ENCODE results near the gene CCNL1. TPM values are rescaled to one million over a fixed set of nuclear protein-coding genes. Genes with fewer than 3 reads are reported as not detected.

CCNL1 gene
- polyA plus RNA-seq, 1 donor (not counting 4 experiments of a cell fraction or from before 2014, with no cell fraction given) = 136 TPM

- Histone ChIP-seq H3K9ac (ENCODE audit: control insufficient read depth, extremely low read depth, insufficient read depth, low read length) (no peak overlapping the region), H3K36me3 (ENCODE audit: control insufficient read depth in 2 of 2, extremely low read depth in 1 of 2, insufficient read depth in 2 of 2, low read length in 2 of 2) (no peaks in the 10 kb centered on the region), H4K20me1 (ENCODE audit: control insufficient read depth, extremely low read depth, insufficient read depth, low read length) (no peaks in the 10 kb centered on the region), H3K79me2 (ENCODE audit: control insufficient read depth, insufficient read depth, low read length) (no peaks in the 10 kb centered on the region), H3K9me1 (ENCODE audit: control insufficient read depth, extremely low read depth, insufficient read depth, low read length) (no peaks in the 10 kb centered on the region), H3K27ac (ENCODE audit: control insufficient read depth, insufficient read depth, low read length) (peak overlapping the region; percentile 100), H3K4me3 (ENCODE audit: control insufficient read depth in 2 of 3, extremely low read depth in 1 of 3, insufficient read depth in 2 of 3, low read depth in 1 of 3, low read length in 3 of 3) (no peak overlapping the region), H3K4me1 (ENCODE audit: control insufficient read depth, extremely low read depth, insufficient read depth, low read length) (peaks cover 77% of the 10 kb centered on the region), H2AFZ (ENCODE audit: control insufficient read depth, low read length) (no peak overlapping the region), H3K9me3 (ENCODE audit: control insufficient read depth, low read depth, low read length) (no peaks in the 10 kb centered on the region), H3K4me2 (ENCODE audit: control insufficient read depth, extremely low read depth, insufficient read depth, low read depth, low read length) (no peak overlapping the region), H3K27me3 (ENCODE audit: control insufficient read depth, extremely low read depth, insufficient read depth, low read length) (no peaks in the 10 kb centered on the region)
- FAIRE-seq (no peak), DNase-seq (ENCODE audit: low read depth, low spot score) (no peak)
- TF ChIP-seq EZH2 (IDR thresholded peaks at IDR 0.05; ENCODE audit: low read length) (no peak), CTCF (optimal IDR thresholded peaks at IDR 0.05 in 1 of 3, IDR thresholded peaks at IDR 0.05 in 1 of 3, conservative IDR thresholded peaks at IDR 0.05 in 1 of 3; ENCODE audit: extremely low read depth in 1 of 3, insufficient read depth in 2 of 3, low read length in 3 of 3) (no peak)
- dilution Hi-C loops (cut with MboI; ENCODE audit: extremely low pct_ligation_motif_present, low sequenced_read_pairs) = no loop called here
Observed at GRCh38 chr3:157132936-157133335, 27.0 kb downstream of the CCNL1 start.

GRCh38 chr3:157132341-157132740 is 27.6 kb downstream of the CCNL1 start:
- TF ChIP-seq CTCF (optimal IDR thresholded peaks at IDR 0.05 in 1 of 3, IDR thresholded peaks at IDR 0.05 in 1 of 3, conservative IDR thresholded peaks at IDR 0.05 in 1 of 3; ENCODE audit: extremely low read depth in 1 of 3, insufficient read depth in 2 of 3, low read length in 3 of 3) (peak in 2 of 3 experiments; percentile 2 to 21), EZH2 (IDR thresholded peaks at IDR 0.05; ENCODE audit: low read length) (no peak)
- FAIRE-seq = no peak
- H2AFZ ChIP-seq (ENCODE audit: control insufficient read depth, low read length) = no peak overlapping the region
- H3K27ac ChIP-seq (ENCODE audit: control insufficient read depth, insufficient read depth, low read length) = peak overlapping the region; percentile 100
- H3K79me2 ChIP-seq (ENCODE audit: control insufficient read depth, insufficient read depth, low read length) = no peaks in the 10 kb centered on the region
- H3K36me3 ChIP-seq (ENCODE audit: control insufficient read depth in 2 of 2, extremely low read depth in 1 of 2, insufficient read depth in 2 of 2, low read length in 2 of 2) = no peaks in the 10 kb centered on the region
- H3K9me1 ChIP-seq (ENCODE audit: control insufficient read depth, extremely low read depth, insufficient read depth, low read length) = no peaks in the 10 kb centered on the region
- no peak overlapping the region for H3K4me3 ChIP-seq (ENCODE audit: control insufficient read depth in 2 of 3, extremely low read depth in 1 of 3, insufficient read depth in 2 of 3, low read depth in 1 of 3, low read length in 3 of 3)
- H3K9ac ChIP-seq (ENCODE audit: control insufficient read depth, extremely low read depth, insufficient read depth, low read length) = peak overlapping the region; percentile 88
- H4K20me1 ChIP-seq (ENCODE audit: control insufficient read depth, extremely low read depth, insufficient read depth, low read length) = no peaks in the 10 kb centered on the region
- H3K4me1 ChIP-seq (ENCODE audit: control insufficient read depth, extremely low read depth, insufficient read depth, low read length) = peaks cover 83% of the 10 kb centered on the region
- H3K4me2 ChIP-seq (ENCODE audit: control insufficient read depth, extremely low read depth, insufficient read depth, low read depth, low read length) = peak overlapping the region; percentile 58
- dilution Hi-C loops (cut with MboI; ENCODE audit: extremely low pct_ligation_motif_present, low sequenced_read_pairs) = no loop called here
- H3K27me3 ChIP-seq (ENCODE audit: control insufficient read depth, extremely low read depth, insufficient read depth, low read length) = no peaks in the 10 kb centered on the region
- H3K9me3 ChIP-seq (ENCODE audit: control insufficient read depth, low read depth, low read length) = no peaks in the 10 kb centered on the region
- no peak for DNase-seq (ENCODE audit: low read depth, low spot score)
